ENCODE data around the gene FLACC1.

FLACC1 gene, protein sequence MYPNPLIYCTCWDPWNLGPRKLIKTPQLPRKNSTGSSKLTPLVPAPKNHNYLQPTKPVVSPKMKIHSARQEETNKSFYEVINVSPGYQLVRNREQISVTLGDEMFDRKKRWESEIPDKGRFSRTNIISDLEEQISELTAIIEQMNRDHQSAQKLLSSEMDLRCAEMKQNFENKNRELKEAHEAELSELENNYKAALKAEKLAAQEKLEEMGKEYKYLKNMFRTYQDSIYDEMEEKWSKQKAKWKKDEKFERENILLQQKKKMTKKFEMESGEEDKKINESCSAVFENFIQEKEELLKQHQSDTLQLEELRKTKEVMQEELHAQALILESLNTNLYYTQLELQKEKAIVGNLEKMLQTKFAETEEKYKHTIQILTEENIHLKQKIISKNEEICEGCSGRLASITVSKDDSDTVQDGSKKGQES

DNA sequence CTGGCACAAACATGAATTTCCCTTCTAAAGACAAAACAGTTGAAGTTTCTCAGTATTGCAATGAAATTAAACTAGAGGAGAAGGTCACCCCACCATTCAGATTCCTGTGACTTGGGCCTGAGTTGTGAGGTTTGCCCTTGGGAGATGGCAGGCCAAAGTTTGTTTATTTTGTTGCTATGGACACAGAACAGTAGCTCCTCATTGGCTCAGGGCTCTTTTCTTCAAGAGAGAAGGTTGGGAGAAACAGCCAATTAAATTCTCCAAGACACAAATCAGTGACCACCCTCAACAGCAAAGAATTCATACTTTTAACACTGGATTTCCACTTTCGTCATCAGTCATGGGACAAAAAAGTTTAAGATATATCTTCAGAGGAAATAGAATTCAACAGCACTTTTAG lies at the start of gene FLACC1:
FLACC1 (minus strand) TSS at position 125 of the 400 bp plus-strand sequence. CDS start 5,941 bp downstream, outside the sequence.
- peaks cover 3% of the 10 kb centered on the region; the same call in 1 of the 2 replicates for H3K4me1 ChIP-seq (ENCODE audit: control insufficient read depth, insufficient read depth, low read length)
- H3K9ac ChIP-seq (ENCODE audit: low read depth, low read length), result no peak within 1 kb of the TSS

DNA sequence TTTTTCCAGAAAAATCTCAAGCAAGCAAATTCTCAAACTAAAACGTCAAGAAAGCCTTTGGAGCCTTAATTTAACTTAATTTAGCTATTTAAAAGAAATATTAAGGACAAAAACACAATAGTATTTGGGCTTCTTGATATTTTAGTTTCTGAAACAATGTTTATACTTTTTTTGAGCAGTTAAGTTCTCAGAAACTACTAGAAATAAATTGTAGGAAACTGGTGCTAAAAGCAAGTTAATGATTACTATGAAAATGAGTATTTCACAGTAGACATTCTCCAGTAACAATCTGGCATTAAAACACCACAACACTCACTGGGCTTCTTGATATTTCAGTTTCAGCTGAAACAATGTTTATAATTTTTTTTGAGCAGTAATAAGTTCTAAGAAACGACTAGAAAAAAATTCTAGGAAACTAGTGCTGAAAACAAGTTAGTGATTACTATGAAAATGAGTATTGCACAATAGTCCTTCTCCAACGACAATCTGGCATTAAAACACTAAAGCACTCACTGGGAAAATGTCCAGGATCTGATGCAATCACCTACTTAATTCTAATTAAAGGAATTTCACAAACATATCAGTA lies 49.0 kb upstream of the FLACC1 start:
- Histone ChIP-seq H3K4me3 (ENCODE audit: low read depth, low read length) (no peak overlapping the region), H3K27ac (ENCODE audit: low read depth, low read length) (no peak overlapping the region), H3K27me3 (ENCODE audit: control insufficient read depth, insufficient read depth, low read length) (no peaks in the 10 kb centered on the region), H3K36me3 (ENCODE audit: control insufficient read depth, insufficient read depth, low read length) (no peaks in the 10 kb centered on the region), H3K9ac (ENCODE audit: low read depth, low read length) (no peak overlapping the region), H3K4me1 (ENCODE audit: control insufficient read depth, insufficient read depth, low read length) (no peaks in the 10 kb centered on the region), H3K9me3 (ENCODE audit: control insufficient read depth, insufficient read depth, low read length) (no peaks in the 10 kb centered on the region)

More for the DNA sequence above, at the start of gene FLACC1:
- Histone ChIP-seq H3K27me3 (ENCODE audit: control insufficient read depth, insufficient read depth, low read length) (no peaks in the 10 kb centered on the region), H3K36me3 (ENCODE audit: control insufficient read depth, insufficient read depth, low read length) (no peaks in the 10 kb centered on the region), H3K9me3 (ENCODE audit: control insufficient read depth, insufficient read depth, low read length) (no peaks in the 10 kb centered on the region), H3K4me3 (ENCODE audit: low read depth, low read length) (no peak within 1 kb of the TSS), H3K27ac (ENCODE audit: low read depth, low read length) (peak within 1 kb of the TSS; percentile 31)

DNA sequence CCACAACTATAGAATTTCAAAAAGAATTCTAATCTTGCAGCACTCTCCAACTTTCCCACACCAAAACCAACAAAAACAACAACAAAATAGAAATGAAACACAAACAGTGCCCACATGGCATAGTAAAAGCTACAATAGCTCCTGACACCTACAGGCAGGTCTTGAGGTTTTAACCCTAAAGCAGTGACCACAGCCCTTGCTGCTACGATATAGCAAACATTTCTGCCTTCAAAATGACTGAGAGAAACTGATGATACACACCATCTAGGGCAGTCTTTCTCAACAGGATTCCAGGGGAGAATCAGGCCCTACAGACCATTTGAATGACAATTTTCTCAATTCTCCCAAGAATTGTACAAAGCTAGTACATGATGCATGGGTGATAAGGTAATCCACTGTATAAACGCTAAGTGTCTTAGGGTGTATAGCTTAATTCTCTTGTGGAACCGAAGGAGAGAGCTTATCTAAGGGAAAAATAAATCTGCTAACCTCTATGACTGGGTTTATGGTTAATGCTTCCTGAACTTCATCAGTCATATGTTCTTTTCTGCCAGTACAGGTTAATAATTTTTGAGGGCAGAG lies 47.6 kb upstream of the FLACC1 start:
- H3K4me3 ChIP-seq (ENCODE audit: low read depth, low read length), result no peak overlapping the region
- H3K9ac ChIP-seq (ENCODE audit: low read depth, low read length), result no peak overlapping the region
- no peak overlapping the region for H3K27ac ChIP-seq (ENCODE audit: low read depth, low read length)
- H3K27me3 ChIP-seq (ENCODE audit: control insufficient read depth, insufficient read depth, low read length), result no peaks in the 10 kb centered on the region
- H3K4me1 ChIP-seq (ENCODE audit: control insufficient read depth, insufficient read depth, low read length), result no peaks in the 10 kb centered on the region
- H3K9me3 ChIP-seq (ENCODE audit: control insufficient read depth, insufficient read depth, low read length), result no peaks in the 10 kb centered on the region
- no peaks in the 10 kb centered on the region for H3K36me3 ChIP-seq (ENCODE audit: control insufficient read depth, insufficient read depth, low read length)

DNA sequence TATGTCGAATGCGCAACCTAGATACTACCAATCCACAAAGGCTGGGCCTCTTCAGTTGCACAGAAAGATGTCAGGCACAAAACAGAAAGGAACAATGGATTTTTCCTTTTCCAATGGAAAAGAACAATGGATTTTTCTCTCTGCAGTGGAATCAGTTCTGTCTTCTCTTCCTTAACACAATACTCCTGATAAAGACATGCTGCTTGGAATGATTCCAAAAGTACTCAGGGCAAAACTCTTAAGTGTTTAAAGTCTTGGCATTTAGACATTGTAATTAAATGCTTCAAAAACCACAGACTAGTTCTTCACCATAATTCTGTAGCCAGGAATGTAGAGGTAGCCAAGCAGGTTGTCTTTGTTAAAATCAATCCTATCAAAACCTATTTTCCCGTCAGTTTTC lies 46.7 kb upstream of the FLACC1 start:
- Histone ChIP-seq H3K9ac (ENCODE audit: low read depth, low read length) (no peak overlapping the region), H3K4me3 (ENCODE audit: low read depth, low read length) (no peak overlapping the region), H3K27ac (ENCODE audit: low read depth, low read length) (no peak overlapping the region), H3K27me3 (ENCODE audit: control insufficient read depth, insufficient read depth, low read length) (no peaks in the 10 kb centered on the region), H3K9me3 (ENCODE audit: control insufficient read depth, insufficient read depth, low read length) (no peaks in the 10 kb centered on the region), H3K36me3 (ENCODE audit: control insufficient read depth, insufficient read depth, low read length) (no peaks in the 10 kb centered on the region), H3K4me1 (ENCODE audit: control insufficient read depth, insufficient read depth, low read length) (no peaks in the 10 kb centered on the region)

DNA sequence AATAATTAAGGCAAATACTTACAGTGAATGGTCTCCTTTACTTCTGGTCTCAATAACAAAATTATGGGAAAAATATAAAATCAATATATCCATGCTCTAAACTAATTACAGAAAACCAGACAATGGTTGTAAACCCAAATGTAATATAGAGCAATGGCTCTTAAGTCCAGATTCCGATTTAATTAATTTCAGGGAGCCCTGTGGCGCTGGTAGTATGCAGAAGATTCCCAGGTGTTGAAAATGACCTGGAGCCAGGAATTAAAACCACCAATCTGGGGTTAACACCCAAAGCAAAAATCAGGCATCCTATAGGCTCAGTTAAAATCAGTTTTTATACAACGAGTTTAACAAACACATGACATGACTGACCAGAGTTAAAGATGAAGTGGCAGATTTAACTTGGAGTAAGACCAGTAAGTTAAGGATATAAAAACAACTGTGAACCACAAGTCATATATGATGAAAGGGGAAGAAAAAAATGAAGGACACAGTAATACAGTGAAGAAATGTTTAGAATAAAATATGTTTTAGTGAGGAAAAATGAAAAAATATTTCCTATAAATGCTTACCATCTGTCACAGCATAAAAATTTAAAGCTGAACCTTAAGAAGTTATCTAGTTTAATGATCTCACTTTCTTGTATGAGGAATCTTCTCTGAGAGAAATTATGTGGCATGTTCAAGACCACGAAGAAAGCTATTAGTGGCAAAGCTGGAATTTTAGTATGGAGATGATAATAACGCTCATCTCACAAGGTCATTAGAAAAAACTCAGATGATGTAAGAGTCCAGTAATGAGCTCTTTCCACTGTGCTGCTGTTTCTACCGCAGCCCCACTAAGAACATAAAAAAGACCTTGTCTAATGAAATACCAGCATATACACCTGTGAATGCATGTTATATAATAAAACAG lies 45.8 kb upstream of the FLACC1 start:
- Histone ChIP-seq H3K9me3 (ENCODE audit: control insufficient read depth, insufficient read depth, low read length) (no peaks in the 10 kb centered on the region), H3K9ac (ENCODE audit: low read depth, low read length) (no peak overlapping the region), H3K4me1 (ENCODE audit: control insufficient read depth, insufficient read depth, low read length) (no peaks in the 10 kb centered on the region), H3K36me3 (ENCODE audit: control insufficient read depth, insufficient read depth, low read length) (peaks cover 2% of the 10 kb centered on the region), H3K4me3 (ENCODE audit: low read depth, low read length) (no peak overlapping the region), H3K27ac (ENCODE audit: low read depth, low read length) (no peak overlapping the region), H3K27me3 (ENCODE audit: control insufficient read depth, insufficient read depth, low read length) (no peaks in the 10 kb centered on the region)

DNA sequence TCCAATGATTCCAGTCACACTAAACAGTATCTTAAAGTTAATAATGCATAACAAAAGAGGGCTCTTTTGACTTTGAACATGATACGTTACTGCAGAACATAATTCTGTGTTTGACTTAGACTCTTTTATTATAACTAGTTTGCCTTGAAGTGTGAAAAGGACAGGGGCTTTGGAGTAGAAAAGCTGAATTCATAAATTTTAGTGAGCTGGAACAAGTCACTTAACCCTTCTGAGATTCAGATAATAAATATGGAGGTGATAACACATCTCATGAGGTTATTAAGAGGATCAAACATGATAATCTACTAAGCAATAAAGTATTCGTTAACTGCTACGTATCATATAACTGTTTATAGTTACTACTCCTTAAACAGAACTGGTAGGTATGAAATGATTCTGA lies 44.7 kb upstream of the FLACC1 start:
- Histone ChIP-seq H3K4me1 (ENCODE audit: control insufficient read depth, insufficient read depth, low read length) (no peaks in the 10 kb centered on the region), H3K4me3 (ENCODE audit: low read depth, low read length) (no peak overlapping the region), H3K36me3 (ENCODE audit: control insufficient read depth, insufficient read depth, low read length) (peaks cover 13% of the 10 kb centered on the region), H3K9me3 (ENCODE audit: control insufficient read depth, insufficient read depth, low read length) (no peaks in the 10 kb centered on the region), H3K9ac (ENCODE audit: low read depth, low read length) (no peak overlapping the region), H3K27ac (ENCODE audit: low read depth, low read length) (no peak overlapping the region), H3K27me3 (ENCODE audit: control insufficient read depth, insufficient read depth, low read length) (no peaks in the 10 kb centered on the region)

DNA sequence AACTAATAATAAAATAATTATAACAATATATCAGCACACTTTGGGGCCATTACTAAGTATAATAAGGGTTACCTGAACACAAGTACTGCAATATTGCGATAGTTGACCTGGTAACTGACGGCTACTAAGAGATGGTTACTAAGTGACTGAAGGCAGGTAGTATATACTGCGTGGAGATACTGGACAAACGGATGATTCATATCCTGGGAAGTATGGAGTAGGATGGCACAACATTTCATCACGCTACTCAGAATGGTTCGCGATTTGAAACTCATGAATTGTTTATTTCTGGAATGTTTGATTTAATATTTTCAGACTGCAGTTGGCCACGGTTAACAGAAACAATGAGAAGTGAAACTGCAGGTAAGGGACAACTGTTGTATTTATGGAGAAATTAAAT lies 39.5 kb upstream of the FLACC1 start:
- Histone ChIP-seq H3K9ac (ENCODE audit: low read depth, low read length) (no peak overlapping the region), H3K27ac (ENCODE audit: low read depth, low read length) (no peak overlapping the region), H3K9me3 (ENCODE audit: control insufficient read depth, insufficient read depth, low read length) (no peaks in the 10 kb centered on the region), H3K4me1 (ENCODE audit: control insufficient read depth, insufficient read depth, low read length) (no peaks in the 10 kb centered on the region), H3K4me3 (ENCODE audit: low read depth, low read length) (no peak overlapping the region), H3K27me3 (ENCODE audit: control insufficient read depth, insufficient read depth, low read length) (no peaks in the 10 kb centered on the region), H3K36me3 (ENCODE audit: control insufficient read depth, insufficient read depth, low read length) (peaks cover 57% of the 10 kb centered on the region)

DNA sequence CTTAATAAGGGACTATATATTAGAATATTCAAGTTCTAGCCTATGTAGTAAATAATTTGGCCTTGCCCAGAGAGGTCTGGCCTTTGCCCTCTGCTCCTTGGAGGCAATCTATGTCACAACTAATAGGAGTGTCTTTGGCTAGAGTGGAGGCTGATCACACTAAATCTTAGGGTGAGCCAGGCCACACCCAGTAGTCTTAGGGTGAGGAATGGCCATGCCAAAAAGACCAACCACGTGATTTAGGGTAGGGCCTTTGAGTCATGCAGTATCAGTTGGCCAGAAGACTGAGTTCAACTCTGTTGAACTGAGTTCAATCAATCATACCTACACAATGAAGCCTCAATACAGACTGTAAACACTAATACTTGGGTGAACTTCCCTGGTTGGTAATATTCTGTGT lies 26.0 kb upstream of the FLACC1 start:
- H3K4me3 ChIP-seq (ENCODE audit: low read depth, low read length), result no peak overlapping the region
- peaks cover 55% of the 10 kb centered on the region for H3K36me3 ChIP-seq (ENCODE audit: control insufficient read depth, insufficient read depth, low read length)
- H3K9me3 ChIP-seq (ENCODE audit: control insufficient read depth, insufficient read depth, low read length), result no peaks in the 10 kb centered on the region
- H3K9ac ChIP-seq (ENCODE audit: low read depth, low read length), result no peak overlapping the region
- no peak overlapping the region for H3K27ac ChIP-seq (ENCODE audit: low read depth, low read length)
- peaks cover 11% of the 10 kb centered on the region for H3K4me1 ChIP-seq (ENCODE audit: control insufficient read depth, insufficient read depth, low read length)
- H3K27me3 ChIP-seq (ENCODE audit: control insufficient read depth, insufficient read depth, low read length), result no peaks in the 10 kb centered on the region

DNA sequence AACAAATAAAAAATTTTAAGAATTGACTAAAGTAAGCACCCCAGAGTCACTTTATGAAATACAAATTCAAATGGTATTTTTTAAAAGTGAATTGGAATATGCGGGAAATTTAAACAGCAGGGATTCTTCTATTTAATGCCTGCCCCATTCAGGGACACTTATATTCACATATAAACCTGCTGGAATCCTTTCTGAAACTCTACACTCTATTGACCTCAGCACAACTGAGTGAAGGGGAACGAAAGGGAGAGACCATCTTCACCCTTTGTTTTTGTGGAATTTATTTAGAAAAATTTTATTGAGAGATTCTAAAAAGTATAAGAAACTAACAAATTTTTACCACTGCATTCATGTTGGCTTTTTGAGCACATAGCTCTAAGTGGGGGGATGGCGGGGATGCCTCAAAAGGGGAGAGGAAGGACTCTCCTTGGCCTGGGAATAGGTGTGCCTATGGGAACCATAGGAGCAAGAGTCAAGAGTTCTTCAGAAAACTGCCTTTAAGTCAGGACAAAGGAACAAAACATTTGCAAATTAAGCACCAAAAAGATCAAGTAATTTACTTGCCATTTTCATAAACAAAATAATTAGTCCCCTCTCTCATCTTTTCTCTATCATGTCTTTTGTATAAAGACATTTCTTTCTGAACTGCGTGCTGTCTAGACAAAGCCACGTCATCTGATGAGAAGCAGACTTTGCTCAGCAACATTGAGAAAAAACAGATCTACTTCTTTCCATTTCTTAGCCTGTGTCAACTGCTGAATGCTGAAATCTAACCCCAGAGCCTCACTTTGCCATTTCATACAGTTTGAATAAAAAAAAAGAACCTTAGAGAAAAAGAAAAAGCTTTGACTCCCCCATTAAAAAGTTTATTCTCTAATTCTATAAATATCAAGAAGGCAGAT lies 21.6 kb upstream of the FLACC1 start:
- H3K36me3 ChIP-seq (ENCODE audit: control insufficient read depth, insufficient read depth, low read length), result peaks cover 27% of the 10 kb centered on the region
- no peak overlapping the region for H3K9ac ChIP-seq (ENCODE audit: low read depth, low read length)
- peak overlapping the region; percentile 13 for H3K27ac ChIP-seq (ENCODE audit: low read depth, low read length)
- peaks cover 13% of the 10 kb centered on the region for H3K4me1 ChIP-seq (ENCODE audit: control insufficient read depth, insufficient read depth, low read length)
- no peak overlapping the region for H3K4me3 ChIP-seq (ENCODE audit: low read depth, low read length)
- H3K9me3 ChIP-seq (ENCODE audit: control insufficient read depth, insufficient read depth, low read length), result no peaks in the 10 kb centered on the region
- no peaks in the 10 kb centered on the region for H3K27me3 ChIP-seq (ENCODE audit: control insufficient read depth, insufficient read depth, low read length)

DNA sequence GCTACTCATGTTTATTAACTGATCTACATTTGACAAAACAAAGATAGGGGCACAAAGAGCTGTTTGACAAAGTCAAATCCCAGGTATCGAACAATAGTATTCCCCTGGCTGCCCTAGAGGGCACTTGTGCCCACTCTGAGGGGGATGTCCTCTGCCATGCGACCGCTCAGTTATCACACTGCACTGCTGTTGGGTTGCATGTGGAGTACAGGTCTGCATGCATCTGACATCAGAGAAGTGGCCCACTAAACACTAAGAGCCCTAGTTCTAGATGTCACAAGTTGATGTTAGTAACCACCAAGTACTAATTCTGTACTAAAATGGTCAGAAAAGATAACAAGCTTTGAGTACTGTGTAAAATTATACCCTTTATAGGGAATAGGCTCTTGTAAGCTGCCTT lies 20.1 kb upstream of the FLACC1 start:
- no peaks in the 10 kb centered on the region for H3K27me3 ChIP-seq (ENCODE audit: control insufficient read depth, insufficient read depth, low read length)
- H3K9me3 ChIP-seq (ENCODE audit: control insufficient read depth, insufficient read depth, low read length), result no peaks in the 10 kb centered on the region
- peaks cover 15% of the 10 kb centered on the region for H3K36me3 ChIP-seq (ENCODE audit: control insufficient read depth, insufficient read depth, low read length)
- H3K27ac ChIP-seq (ENCODE audit: low read depth, low read length), result no peak overlapping the region
- H3K4me1 ChIP-seq (ENCODE audit: control insufficient read depth, insufficient read depth, low read length), result peaks cover 13% of the 10 kb centered on the region
- no peak overlapping the region for H3K4me3 ChIP-seq (ENCODE audit: low read depth, low read length)
- no peak overlapping the region for H3K9ac ChIP-seq (ENCODE audit: low read depth, low read length)
